GM19238 (cell line): ENCODE measurements around the gene RNGTT.
A peak's percentile ranks its signal among the peaks of the same experiment; 100 is the strongest.
"Not testable (repeated sequence)": the region's sequence is repeated elsewhere in the genome, so short reads cannot be mapped to it uniquely, and the experiment has no call there.

ENCODE experiments used
- DNase-seq: peaks from one replicate; pipeline ENCODE4 v3.0.0; 2011; ENCODE audit warnings: low spot score; ENCODE audit not compliant: insufficient read length

Gene RNGTT

GRCh38 chr6:88963139-88964090 lies at the start of gene RNGTT:
TSS of gene RNGTT (minus strand) at chr6:88963618. CDS start at chr6:88963409, 209 bp downstream.
- DNase-seq, result peak; percentile 92

GRCh38 chr6:89011436-89011835 lies 48.0 kb upstream of the RNGTT start:
- no peak for DNase-seq

GRCh38 chr6:89010825-89011224 lies 47.4 kb upstream of the RNGTT start:
- DNase-seq, result no peak

GRCh38 chr6:89009624-89010059 lies 46.2 kb upstream of the RNGTT start:
- DNase-seq, result no peak

- no peak for DNase-seq
Measured at GRCh38 chr6:89008815-89009374, 45.5 kb upstream of the RNGTT start.

GRCh38 chr6:89008001-89008814 lies 44.8 kb upstream of the RNGTT start:
- DNase-seq, result no peak

GRCh38 chr6:89007209-89008000 lies 44.0 kb upstream of the RNGTT start:
- no peak for DNase-seq

GRCh38 chr6:89002523-89002922 lies 39.1 kb upstream of the RNGTT start:
- DNase-seq, result no peak

GRCh38 chr6:88997327-88997726 lies 33.9 kb upstream of the RNGTT start:
- no peak for DNase-seq

GRCh38 chr6:88992741-88993552 lies 29.5 kb upstream of the RNGTT start:
- DNase-seq, result no peak

- no peak for DNase-seq
Measured at GRCh38 chr6:88989215-88989614, 25.8 kb upstream of the RNGTT start.

- DNase-seq, result no peak
Measured at GRCh38 chr6:88987922-88988321, 24.5 kb upstream of the RNGTT start.

GRCh38 chr6:88985901-88986300 lies 22.5 kb upstream of the RNGTT start:
- no peak for DNase-seq

GRCh38 chr6:88984606-88985005 lies 21.2 kb upstream of the RNGTT start:
- no peak for DNase-seq

GRCh38 chr6:88984152-88984551 lies 20.7 kb upstream of the RNGTT start:
- no peak for DNase-seq

GRCh38 chr6:88983532-88983931 lies 20.1 kb upstream of the RNGTT start:
- DNase-seq, result no peak

GRCh38 chr6:88983129-88983528 lies 19.7 kb upstream of the RNGTT start:
- DNase-seq, result not testable (repeated sequence)

GRCh38 chr6:88982720-88983119 lies 19.3 kb upstream of the RNGTT start:
- no peak for DNase-seq

GRCh38 chr6:88975369-88975768 lies 12.0 kb upstream of the RNGTT start:
- DNase-seq, result no peak
